GM23338 (cell line): ENCODE results near the gene RDH12. TPM values are rescaled to one million over a fixed set of nuclear protein-coding genes. Genes with fewer than 3 reads are reported as not detected.
A peak's percentile ranks its signal among the peaks of the same experiment; 100 is the strongest.

Experiments used
- ATAC-seq: fragments of 200-7000 bp; cut with Tn5 transposase; 3 replicates; pipeline ENCODE4 v1.9.1; 2020
- DNase-seq: peaks from one replicate; pipeline ENCODE4 v3.0.0-alpha.2; 2015; ENCODE audit warnings: low spot score
- H2AFZ ChIP-seq: fragments of 200-600 bp; sonication (generic); 2 replicates; pipeline ENCODE4 v1.8.0; 2016; ENCODE audit warnings: antibody characterized with exemption, mild to moderate bottlenecking, moderate library complexity
- H3F3A ChIP-seq: fragments of 200-600 bp; sonication (generic); replicated peaks from 2 replicates; pipeline ENCODE4 v1.8.0; 2017; ENCODE audit warnings: antibody characterized with exemption, mixed run types, low read depth
- H3K27ac ChIP-seq: fragments of 200-600 bp; sonication (generic); 2 replicates; pipeline ENCODE4 v1.6.1; 2016; ENCODE audit warnings: low read depth
- H3K27me3 ChIP-seq: fragments of 200-600 bp; sonication (generic); 2 replicates; pipeline ENCODE4 v1.8.0; 2016; ENCODE audit warnings: mild to moderate bottlenecking, mixed run types, moderate library complexity; ENCODE audit not compliant: insufficient read depth
- H3K36me3 ChIP-seq: fragments of 200-600 bp; sonication (generic); 2 replicates; pipeline ENCODE4 v1.8.0; 2016; ENCODE audit warnings: mild to moderate bottlenecking; ENCODE audit not compliant: insufficient read depth
- H3K4me1 ChIP-seq: fragments of 200-600 bp; sonication (generic); 2 replicates; pipeline ENCODE4 v1.8.0; 2016; ENCODE audit warnings: mild to moderate bottlenecking, moderate library complexity; ENCODE audit not compliant: insufficient read depth
- H3K4me2 ChIP-seq: fragments of 200-600 bp; sonication (generic); 2 replicates; pipeline ENCODE4 v1.7.1; 2017; ENCODE audit warnings: mixed run types
- H3K4me3 ChIP-seq: fragments of 200-600 bp; sonication (generic); 2 replicates; pipeline ENCODE4 v1.6.1; 2016; ENCODE audit warnings: mixed run types
- H3K79me2 ChIP-seq: fragments of 200-600 bp; sonication (generic); replicated peaks from 2 replicates; pipeline ENCODE4 v1.8.0; 2017; ENCODE audit warnings: mild to moderate bottlenecking; ENCODE audit not compliant: insufficient read depth
- H3K9me2 ChIP-seq: fragments of 200-600 bp; sonication (generic); 2 replicates; pipeline ENCODE4 v1.8.0; 2017; ENCODE audit not compliant: insufficient read depth
- H4K20me1 ChIP-seq: fragments of 200-600 bp; sonication (generic); replicated peaks from 2 replicates; pipeline ENCODE4 v1.8.0; 2017; ENCODE audit warnings: mild to moderate bottlenecking; ENCODE audit not compliant: insufficient read depth
- H3K27ac Mint-ChIP-seq: 2 replicates; pipeline ENCODE4 v1.8.0; 2020; ENCODE audit warnings: inconsistent platforms, mild to moderate bottlenecking, moderate library complexity, mixed read lengths
- H3K27me3 Mint-ChIP-seq: 3 replicates; pipeline ENCODE4 v1.8.0; 2022; ENCODE audit warnings: low read depth, mild to moderate bottlenecking, moderate library complexity, mixed read lengths, inconsistent platforms; ENCODE audit not compliant: insufficient read depth, poor library complexity
- H3K36me3 Mint-ChIP-seq: 3 replicates; pipeline ENCODE4 v1.8.0; 2021; ENCODE audit warnings: low read depth, mild to moderate bottlenecking, inconsistent platforms, moderate library complexity, mixed read lengths
- H3K4me1 Mint-ChIP-seq: 3 replicates; pipeline ENCODE4 v1.8.0; 2020; ENCODE audit warnings: mild to moderate bottlenecking, inconsistent platforms, mixed read lengths
- H3K4me3 Mint-ChIP-seq: 3 replicates; pipeline ENCODE4 v1.8.0; 2021; ENCODE audit warnings: moderate library complexity, mild to moderate bottlenecking, inconsistent platforms, mixed read lengths
- H3K9me3 Mint-ChIP-seq: 3 replicates; pipeline ENCODE4 v1.8.0; 2020; ENCODE audit warnings: moderate library complexity, mild to moderate bottlenecking, inconsistent platforms, mixed read lengths
- CREB1 ChIP-seq: fragments of 250-450 bp; sonication (Bioruptor Pico); IDR thresholded peaks from 2 replicates; pipeline ENCODE4 v1.5.0; 2020; ENCODE audit warnings: low read depth, mild to moderate bottlenecking, moderate library complexity
- ETS1 ChIP-seq: IDR thresholded peaks from 2 replicates; pipeline ENCODE4 v1.6.1; 2016; ENCODE audit warnings: antibody characterized with exemption
- EZH2 ChIP-seq: fragments of 200-600 bp; sonication (generic); IDR thresholded peaks from one replicate; pipeline ENCODE4 v1.8.0; 2017; ENCODE audit warnings: antibody characterized with exemption, mild to moderate bottlenecking, low read depth; ENCODE audit not compliant: unreplicated experiment
- NANOG ChIP-seq: IDR thresholded peaks from 2 replicates; pipeline ENCODE4 v1.6.1; 2016; ENCODE audit warnings: antibody characterized with exemption, borderline replicate concordance
- POLR2AphosphoS5 ChIP-seq: IDR thresholded peaks from 2 replicates; pipeline ENCODE4 v1.6.1; 2016; ENCODE audit warnings: antibody characterized with exemption, low read depth
- REST ChIP-seq: IDR thresholded peaks from one replicate; pipeline ENCODE4 v1.6.1; 2018; ENCODE audit warnings: antibody characterized with exemption; ENCODE audit not compliant: unreplicated experiment
- ZNF114 ChIP-seq: fragments of 250-450 bp; sonication (Bioruptor Pico); IDR thresholded peaks from 2 replicates; pipeline ENCODE4 v1.5.0; 2020; ENCODE audit warnings: mild to moderate bottlenecking, moderate library complexity
- ZNF331 ChIP-seq: fragments of 250-450 bp; sonication (Bioruptor Pico); IDR thresholded peaks from 2 replicates; pipeline ENCODE4 v1.5.0; 2020; ENCODE audit warnings: low read depth, mild to moderate bottlenecking, moderate library complexity
- polyA plus RNA-seq: library from polyadenylated mRNA; unstranded; fragments of >200 nt; fragmentation: Nextera tagmentation; extraction: Ambion mirVana; gene quantifications from 2 replicates; pipeline ENCODE4 v1.2.1, GENCODE V29; 2016
- total RNA-seq: library from RNA; depleted of rRNA; stranded (reverse); fragments of >200 nt; shearing (Covaris generic); gene quantifications from 2 replicates; pipeline ENCODE4 v1.2.3, GENCODE V29; 2014
- TF ChIP-seq, protein P1 (sequence below), 2 experiments: fragments of 200-600 bp in 1 of 2; sonication (generic) in 1 of 2; conservative IDR thresholded peaks; 2 replicates each; pipeline versions ENCODE4 v1.5.1 to v1.6.1; 2016 to 2017; ENCODE audit warnings: antibody characterized with exemption in 2 of 2, low read depth in 2 of 2, mild to moderate bottlenecking in 2 of 2, moderate library complexity in 1 of 2
- TF ChIP-seq, protein P2 (sequence below): fragments of 250-450 bp; sonication (Bioruptor Pico); IDR thresholded peaks from 2 replicates; pipeline ENCODE4 v1.5.0; 2020; ENCODE audit warnings: mild to moderate bottlenecking, moderate library complexity

Gene RDH12
- total and polyA plus RNA-seq, 2 experiments from 2014 or later, result 0.28 to 1.6 TPM

GRCh38 chr14:67727361-67727760 lies 25.7 kb downstream of the RDH12 start:
- no peaks in the 10 kb centered on the region for H3K36me3 ChIP-seq
- Mint-ChIP-seq H3K4me1 (peaks cover 23% of the 10 kb centered on the region), H3K36me3 (no peaks in the 10 kb centered on the region), H3K27me3 (peaks cover 7% of the 10 kb centered on the region), H3K4me3 (no peak overlapping the region), H3K27ac (no peak overlapping the region), H3K9me3 (no peaks in the 10 kb centered on the region; the same call in 2 of the 3 replicates)
- no peaks in the 10 kb centered on the region for H3F3A ChIP-seq
- H4K20me1 ChIP-seq, result no peaks in the 10 kb centered on the region
- ATAC-seq, result no peak
- no peak overlapping the region for H3K27ac ChIP-seq
- no peaks in the 10 kb centered on the region for H3K9me2 ChIP-seq
- no peak for DNase-seq
- no peak overlapping the region for H3K4me3 ChIP-seq
- no peak for TF ChIP-seq CREB1 (CRISPR knock-in tag)
- no peak for TF ChIP-seq NANOG
- H2AFZ ChIP-seq, result no peak overlapping the region
- H3K27me3 ChIP-seq, result no peaks in the 10 kb centered on the region
- no peaks in the 10 kb centered on the region for H3K79me2 ChIP-seq
- H3K4me1 ChIP-seq, result peaks cover 18% of the 10 kb centered on the region
- H3K4me2 ChIP-seq, result no peak overlapping the region

GRCh38 chr14:67728258-67728657 lies 26.6 kb downstream of the RDH12 start:
- Histone ChIP-seq H3K4me2 (peak overlapping the region; percentile 40), H3K4me1 (peaks cover 18% of the 10 kb centered on the region), H3K27me3 (no peaks in the 10 kb centered on the region), H3K4me3 (no peak overlapping the region), H2AFZ (no peak overlapping the region), H3K36me3 (no peaks in the 10 kb centered on the region), H3K27ac (no peak overlapping the region), H3K9me2 (no peaks in the 10 kb centered on the region), H3K79me2 (no peaks in the 10 kb centered on the region), H4K20me1 (no peaks in the 10 kb centered on the region), H3F3A (no peaks in the 10 kb centered on the region)
- no peaks in the 10 kb centered on the region; the same call in 2 of the 3 replicates for H3K9me3 Mint-ChIP-seq
- peaks cover 7% of the 10 kb centered on the region for H3K27me3 Mint-ChIP-seq
- DNase-seq, result no peak
- H3K4me3 Mint-ChIP-seq, result no peak overlapping the region; the same call in 2 of the 3 replicates
- peaks cover 20% of the 10 kb centered on the region for H3K4me1 Mint-ChIP-seq
- H3K36me3 Mint-ChIP-seq, result no peaks in the 10 kb centered on the region
- no peak for ATAC-seq
- no peak overlapping the region for H3K27ac Mint-ChIP-seq
- TF ChIP-seq NANOG (no peak), ZNF114 (CRISPR knock-in tag) (no peak), EZH2 (no peak), REST (no peak), ETS1 (no peak), POLR2AphosphoS5 (no peak), ZNF331 (no peak)
- TF ChIP-seq, protein P1, sequence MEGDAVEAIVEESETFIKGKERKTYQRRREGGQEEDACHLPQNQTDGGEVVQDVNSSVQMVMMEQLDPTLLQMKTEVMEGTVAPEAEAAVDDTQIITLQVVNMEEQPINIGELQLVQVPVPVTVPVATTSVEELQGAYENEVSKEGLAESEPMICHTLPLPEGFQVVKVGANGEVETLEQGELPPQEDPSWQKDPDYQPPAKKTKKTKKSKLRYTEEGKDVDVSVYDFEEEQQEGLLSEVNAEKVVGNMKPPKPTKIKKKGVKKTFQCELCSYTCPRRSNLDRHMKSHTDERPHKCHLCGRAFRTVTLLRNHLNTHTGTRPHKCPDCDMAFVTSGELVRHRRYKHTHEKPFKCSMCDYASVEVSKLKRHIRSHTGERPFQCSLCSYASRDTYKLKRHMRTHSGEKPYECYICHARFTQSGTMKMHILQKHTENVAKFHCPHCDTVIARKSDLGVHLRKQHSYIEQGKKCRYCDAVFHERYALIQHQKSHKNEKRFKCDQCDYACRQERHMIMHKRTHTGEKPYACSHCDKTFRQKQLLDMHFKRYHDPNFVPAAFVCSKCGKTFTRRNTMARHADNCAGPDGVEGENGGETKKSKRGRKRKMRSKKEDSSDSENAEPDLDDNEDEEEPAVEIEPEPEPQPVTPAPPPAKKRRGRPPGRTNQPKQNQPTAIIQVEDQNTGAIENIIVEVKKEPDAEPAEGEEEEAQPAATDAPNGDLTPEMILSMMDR (conservative IDR thresholded peaks at IDR 0.05; ENCODE audit: low read depth in 2 of 2), result no peak
- TF ChIP-seq, protein P2, sequence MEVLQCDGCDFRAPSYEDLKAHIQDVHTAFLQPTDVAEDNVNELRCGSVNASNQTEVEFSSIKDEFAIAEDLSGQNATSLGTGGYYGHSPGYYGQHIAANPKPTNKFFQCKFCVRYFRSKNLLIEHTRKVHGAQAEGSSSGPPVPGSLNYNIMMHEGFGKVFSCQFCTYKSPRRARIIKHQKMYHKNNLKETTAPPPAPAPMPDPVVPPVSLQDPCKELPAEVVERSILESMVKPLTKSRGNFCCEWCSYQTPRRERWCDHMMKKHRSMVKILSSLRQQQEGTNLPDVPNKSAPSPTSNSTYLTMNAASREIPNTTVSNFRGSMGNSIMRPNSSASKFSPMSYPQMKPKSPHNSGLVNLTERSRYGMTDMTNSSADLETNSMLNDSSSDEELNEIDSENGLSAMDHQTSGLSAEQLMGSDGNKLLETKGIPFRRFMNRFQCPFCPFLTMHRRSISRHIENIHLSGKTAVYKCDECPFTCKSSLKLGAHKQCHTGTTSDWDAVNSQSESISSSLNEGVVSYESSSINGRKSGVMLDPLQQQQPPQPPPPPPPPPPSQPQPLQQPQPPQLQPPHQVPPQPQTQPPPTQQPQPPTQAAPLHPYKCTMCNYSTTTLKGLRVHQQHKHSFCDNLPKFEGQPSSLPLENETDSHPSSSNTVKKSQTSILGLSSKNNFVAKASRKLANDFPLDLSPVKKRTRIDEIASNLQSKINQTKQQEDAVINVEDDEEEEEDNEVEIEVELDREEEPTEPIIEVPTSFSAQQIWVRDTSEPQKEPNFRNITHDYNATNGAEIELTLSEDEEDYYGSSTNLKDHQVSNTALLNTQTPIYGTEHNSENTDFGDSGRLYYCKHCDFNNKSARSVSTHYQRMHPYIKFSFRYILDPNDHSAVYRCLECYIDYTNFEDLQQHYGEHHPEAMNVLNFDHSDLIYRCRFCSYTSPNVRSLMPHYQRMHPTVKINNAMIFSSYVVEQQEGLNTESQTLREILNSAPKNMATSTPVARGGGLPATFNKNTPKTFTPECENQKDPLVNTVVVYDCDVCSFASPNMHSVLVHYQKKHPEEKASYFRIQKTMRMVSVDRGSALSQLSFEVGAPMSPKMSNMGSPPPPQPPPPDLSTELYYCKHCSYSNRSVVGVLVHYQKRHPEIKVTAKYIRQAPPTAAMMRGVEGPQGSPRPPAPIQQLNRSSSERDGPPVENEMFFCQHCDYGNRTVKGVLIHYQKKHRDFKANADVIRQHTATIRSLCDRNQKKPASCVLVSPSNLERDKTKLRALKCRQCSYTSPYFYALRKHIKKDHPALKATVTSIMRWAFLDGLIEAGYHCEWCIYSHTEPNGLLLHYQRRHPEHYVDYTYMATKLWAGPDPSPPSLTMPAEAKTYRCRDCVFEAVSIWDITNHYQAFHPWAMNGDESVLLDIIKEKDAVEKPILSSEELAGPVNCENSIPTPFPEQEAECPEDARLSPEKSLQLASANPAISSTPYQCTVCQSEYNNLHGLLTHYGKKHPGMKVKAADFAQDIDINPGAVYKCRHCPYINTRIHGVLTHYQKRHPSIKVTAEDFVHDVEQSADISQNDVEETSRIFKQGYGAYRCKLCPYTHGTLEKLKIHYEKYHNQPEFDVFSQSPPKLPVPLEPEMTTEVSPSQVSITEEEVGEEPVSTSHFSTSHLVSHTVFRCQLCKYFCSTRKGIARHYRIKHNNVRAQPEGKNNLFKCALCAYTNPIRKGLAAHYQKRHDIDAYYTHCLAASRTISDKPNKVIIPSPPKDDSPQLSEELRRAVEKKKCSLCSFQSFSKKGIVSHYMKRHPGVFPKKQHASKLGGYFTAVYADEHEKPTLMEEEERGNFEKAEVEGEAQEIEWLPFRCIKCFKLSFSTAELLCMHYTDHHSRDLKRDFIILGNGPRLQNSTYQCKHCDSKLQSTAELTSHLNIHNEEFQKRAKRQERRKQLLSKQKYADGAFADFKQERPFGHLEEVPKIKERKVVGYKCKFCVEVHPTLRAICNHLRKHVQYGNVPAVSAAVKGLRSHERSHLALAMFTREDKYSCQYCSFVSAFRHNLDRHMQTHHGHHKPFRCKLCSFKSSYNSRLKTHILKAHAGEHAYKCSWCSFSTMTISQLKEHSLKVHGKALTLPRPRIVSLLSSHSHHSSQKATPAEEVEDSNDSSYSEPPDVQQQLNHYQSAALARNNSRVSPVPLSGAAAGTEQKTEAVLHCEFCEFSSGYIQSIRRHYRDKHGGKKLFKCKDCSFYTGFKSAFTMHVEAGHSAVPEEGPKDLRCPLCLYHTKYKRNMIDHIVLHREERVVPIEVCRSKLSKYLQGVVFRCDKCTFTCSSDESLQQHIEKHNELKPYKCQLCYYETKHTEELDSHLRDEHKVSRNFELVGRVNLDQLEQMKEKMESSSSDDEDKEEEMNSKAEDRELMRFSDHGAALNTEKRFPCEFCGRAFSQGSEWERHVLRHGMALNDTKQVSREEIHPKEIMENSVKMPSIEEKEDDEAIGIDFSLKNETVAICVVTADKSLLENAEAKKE (CRISPR knock-in tag), result no peak
